GM21723 (cell line): Measurements from ENCODE around the gene RHEX.
"Not testable (repeated sequence)": the region's sequence is repeated elsewhere in the genome, so short reads cannot be mapped to it uniquely, and the experiment has no call there.

Experiments used
- ATAC-seq: cut with Tn5 transposase; IDR thresholded peaks from one replicate; pipeline ENCODE4 v1.9.1; 2021; ENCODE audit warnings: mild to moderate bottlenecking, moderate library complexity; ENCODE audit not compliant: unreplicated experiment

The RHEX gene, protein sequence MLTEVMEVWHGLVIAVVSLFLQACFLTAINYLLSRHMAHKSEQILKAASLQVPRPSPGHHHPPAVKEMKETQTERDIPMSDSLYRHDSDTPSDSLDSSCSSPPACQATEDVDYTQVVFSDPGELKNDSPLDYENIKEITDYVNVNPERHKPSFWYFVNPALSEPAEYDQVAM

GRCh38 chr1:206052919-206053610 is at the start of gene RHEX:
TSS of gene RHEX (plus strand) at chr1:206053173. CDS start at chr1:206097829, 44,656 bp downstream.
- ATAC-seq: not testable (repeated sequence)

GRCh38 chr1:206003854-206004800 is 48.8 kb upstream of the RHEX start:
- ATAC-seq: no peak

GRCh38 chr1:206004826-206005225 is 48.1 kb upstream of the RHEX start:
- ATAC-seq: no peak

GRCh38 chr1:206005234-206005633 is 47.7 kb upstream of the RHEX start:
- no peak for ATAC-seq

DNA sequence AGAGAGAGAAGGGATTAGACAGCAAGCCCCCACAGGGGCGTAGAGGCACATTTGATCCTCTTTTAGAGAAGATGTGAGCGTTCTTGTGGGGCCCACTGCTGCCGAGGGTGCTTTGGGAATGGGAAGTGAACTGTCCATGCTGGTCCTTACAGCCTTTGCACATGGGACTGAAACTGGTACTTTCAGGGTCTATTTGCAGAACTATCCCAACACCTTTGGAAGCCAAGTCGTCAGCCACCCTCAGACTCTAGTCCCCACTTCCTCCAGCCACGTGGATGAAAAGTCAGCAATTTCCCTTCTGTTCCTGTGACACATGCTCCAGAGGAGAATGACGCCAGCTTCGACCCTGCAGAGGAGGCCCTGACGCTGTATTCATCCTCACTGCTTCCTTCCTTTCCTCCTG is 47.2 kb upstream of the RHEX start:
- ATAC-seq: no peak

DNA sequence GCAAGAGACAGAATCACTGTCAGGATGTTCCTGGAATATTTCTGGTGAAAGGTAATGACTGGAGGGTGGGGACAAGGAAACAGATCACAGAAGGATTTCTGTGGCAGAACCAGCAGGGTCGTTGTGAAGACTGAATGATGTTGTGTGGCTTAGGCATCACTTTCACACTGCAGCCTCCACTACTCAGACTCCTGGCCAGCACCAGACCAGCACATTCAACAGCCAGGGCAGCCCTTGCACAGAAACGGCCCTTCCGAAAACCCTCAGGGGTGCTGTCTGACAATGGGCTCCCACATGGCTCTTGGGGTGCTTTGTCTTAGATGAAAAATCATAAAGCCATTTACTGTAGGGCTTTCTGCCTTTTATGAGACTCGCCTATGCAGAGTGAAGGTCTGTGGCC is 46.0 kb upstream of the RHEX start:
- ATAC-seq: no peak

DNA sequence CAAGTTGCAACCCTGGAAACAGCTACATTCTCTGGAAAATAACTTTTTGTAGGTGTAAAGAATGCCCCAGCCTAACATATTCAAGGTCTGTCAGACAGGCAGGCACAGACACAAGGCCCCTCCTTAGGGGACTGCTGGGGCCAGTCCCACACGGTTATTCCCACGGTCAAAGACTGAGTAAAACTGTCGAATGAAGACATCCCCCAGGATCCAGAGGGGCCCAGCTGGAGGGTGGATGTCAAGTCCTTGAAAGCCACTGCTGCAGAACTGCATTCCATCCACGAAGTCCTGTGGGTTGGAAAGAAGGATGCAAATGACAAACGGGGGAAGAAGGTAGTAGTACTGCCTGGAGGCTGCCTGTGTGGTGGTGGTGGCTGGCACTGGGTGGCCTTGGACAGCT is 42.9 kb upstream of the RHEX start:
- ATAC-seq: no peak

GRCh38 chr1:206011057-206011456 is 41.9 kb upstream of the RHEX start:
- no peak for ATAC-seq

- peak; percentile 97 for ATAC-seq
These were observed 40.7 kb upstream of the RHEX start for GRCh38 chr1:206012086-206012859.

DNA sequence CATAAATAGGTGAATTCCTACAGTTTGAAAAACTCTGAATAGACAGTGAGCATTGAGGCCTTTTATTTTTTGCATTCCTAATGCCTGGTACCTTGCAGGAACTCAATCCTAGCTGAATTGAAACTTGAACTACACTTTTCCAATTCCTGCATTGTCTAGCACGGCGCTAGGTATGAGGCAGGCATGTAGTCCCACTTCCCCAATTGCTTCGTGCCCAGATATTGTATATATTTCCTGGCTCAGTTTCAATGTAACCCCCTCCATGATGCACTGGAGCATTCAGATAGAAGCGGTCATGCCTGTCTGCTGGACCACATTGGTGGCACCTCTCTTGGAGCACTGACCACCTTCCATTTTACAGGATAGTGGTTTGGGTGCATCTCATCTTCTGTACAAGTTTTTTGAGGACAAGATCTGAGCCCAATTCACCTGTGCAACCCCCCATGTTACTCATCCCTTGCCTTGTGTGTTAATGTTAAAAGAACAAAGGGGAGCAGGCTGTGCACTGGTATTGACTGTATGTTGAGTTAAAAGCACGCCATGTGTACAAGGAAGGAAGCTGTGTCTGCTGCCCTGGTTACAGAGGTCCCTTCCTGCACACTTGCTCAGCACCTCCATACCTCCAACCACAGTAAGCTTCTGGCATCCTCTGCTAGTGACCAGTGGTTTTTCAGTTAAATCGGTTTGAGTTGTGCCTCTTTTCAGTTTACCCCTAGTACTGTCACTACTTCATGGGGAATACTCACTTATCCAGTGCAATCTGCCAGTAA is 39.8 kb upstream of the RHEX start:
- no peak for ATAC-seq

GRCh38 chr1:206014601-206015000 is 38.4 kb upstream of the RHEX start:
- no peak for ATAC-seq

DNA sequence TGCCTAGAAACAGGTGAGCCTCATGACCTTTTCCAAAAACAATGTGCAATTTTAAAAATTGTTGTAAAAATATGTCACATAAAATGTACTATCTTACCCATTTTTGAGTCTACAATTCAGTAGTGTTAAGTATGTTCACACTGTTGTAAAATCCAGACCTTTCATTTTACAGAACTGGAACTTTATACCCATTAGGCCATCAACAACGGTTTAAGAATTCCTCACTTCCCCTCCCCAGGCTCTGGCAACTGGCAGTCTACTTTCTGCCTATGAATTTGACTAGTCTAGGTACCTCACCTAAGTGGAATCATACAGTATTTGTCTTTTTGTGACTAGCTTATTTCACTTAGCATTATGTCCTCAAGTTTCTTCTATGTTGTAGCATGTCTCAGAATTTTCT is 37.9 kb upstream of the RHEX start:
- no peak for ATAC-seq

GRCh38 chr1:206020393-206021007 is 32.5 kb upstream of the RHEX start:
- no peak for ATAC-seq

DNA sequence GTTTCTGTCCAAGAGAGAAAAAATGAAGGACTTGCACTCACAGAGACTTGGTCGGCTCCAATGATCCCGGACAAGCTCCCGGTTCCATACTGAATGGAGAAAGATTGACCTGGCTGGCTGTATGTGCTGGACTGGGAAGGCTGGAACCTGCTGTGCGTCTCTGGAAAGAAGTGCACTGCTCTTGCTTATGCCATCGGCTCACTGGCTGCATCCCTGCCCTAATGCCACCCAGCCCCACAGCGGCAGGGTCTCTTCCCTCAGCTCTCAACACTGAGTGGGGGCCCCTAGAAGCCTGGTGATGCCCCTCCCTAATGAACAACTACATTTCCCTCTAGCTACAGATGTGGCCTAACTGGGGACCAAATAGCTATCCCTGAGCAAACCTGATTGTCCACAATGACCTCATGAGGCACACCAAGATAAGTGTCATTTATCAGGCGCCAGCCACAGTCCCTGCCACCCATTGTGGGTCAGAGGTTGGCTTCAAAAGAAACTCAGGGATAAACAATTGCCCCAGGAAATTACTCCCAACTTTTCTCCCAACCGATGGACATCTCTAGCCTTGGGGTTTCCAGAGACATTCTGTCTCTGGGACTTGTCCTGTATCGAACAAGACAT is 31.9 kb upstream of the RHEX start:
- ATAC-seq: no peak

GRCh38 chr1:206021626-206022365 is 31.2 kb upstream of the RHEX start:
- ATAC-seq: no peak

DNA sequence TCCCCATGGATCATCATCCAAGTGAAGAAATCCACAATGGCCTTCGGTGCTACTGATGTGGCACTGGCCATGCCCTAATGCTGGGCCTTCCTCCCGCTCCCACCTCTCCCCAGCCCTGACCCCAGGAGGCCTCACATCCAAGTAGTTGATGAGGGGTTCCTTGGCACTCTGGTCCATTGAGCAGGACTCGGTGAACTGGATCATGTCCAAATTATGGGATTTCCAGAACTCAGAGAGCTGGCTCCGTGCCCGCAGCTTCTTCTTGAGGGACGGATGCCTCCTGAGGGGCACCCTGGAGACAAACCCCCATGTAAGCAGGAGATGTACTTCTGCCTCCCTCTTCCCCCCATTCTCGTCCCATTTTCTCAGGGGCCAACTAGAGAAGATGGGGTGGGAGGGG is 30.2 kb upstream of the RHEX start:
- ATAC-seq: no peak

DNA sequence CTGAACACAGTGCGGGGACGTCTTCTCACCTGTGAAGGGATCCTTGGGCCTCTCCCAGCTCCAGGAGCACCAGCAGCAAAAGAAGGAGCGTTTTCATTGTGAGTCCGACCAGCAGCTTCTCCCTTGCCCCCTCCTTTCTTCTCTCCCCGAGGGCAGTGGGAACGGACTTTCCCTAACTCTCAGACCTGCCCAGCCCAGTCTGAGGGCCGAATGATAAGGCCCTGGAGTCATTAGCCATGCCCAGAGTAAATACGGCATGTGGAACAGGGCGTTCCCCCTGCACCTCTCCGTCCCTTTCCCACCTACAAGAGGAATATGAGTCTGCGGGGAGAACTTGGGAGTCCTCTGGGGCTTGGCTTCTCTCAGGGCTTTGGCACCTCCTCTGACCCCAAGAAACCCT is 29.3 kb upstream of the RHEX start, which contains the start of gene CTSE:
Gene CTSE (minus strand): TSS at position 201 of the 400 bp plus-strand sequence. CDS start 104 bp downstream, at position 97.
- ATAC-seq: no peak

- no peak for ATAC-seq
These were observed 27.6 kb upstream of the RHEX start for GRCh38 chr1:206025283-206025820.
